VCaP (cell line): Measurements from ENCODE around the gene CUTA.
A peak's percentile ranks its signal among the peaks of the same experiment; 100 is the strongest.
"Not testable (repeated sequence)": the region's sequence is repeated elsewhere in the genome, so short reads cannot be mapped to it uniquely, and the experiment has no call there.

ENCODE experiments used
- H3K27ac ChIP-seq: fragments of 450-650 bp; 2 replicates; pipeline ENCODE4 v1.5.1; 2017
- CTCF ChIP-seq: fragments of 450-650 bp; conservative IDR thresholded peaks from 2 replicates; pipeline ENCODE4 v1.5.1; 2017; ENCODE audit warnings: mild to moderate bottlenecking, moderate library complexity

Gene CUTA

GRCh38 chr6:33405386-33405940 lies 12.4 kb downstream of the CUTA start:
- TF ChIP-seq CTCF, result no peak
- H3K27ac ChIP-seq, result peak overlapping the region; percentile 95

- no peak for TF ChIP-seq CTCF
- peak overlapping the region; percentile 95 for H3K27ac ChIP-seq
Measured at GRCh38 chr6:33404884-33405283, 13.0 kb downstream of the CUTA start.

- H3K27ac ChIP-seq, result not testable (repeated sequence)
Measured at GRCh38 chr6:33399881-33400280, 18.0 kb downstream of the CUTA start.

GRCh38 chr6:33398601-33399000 lies 19.3 kb downstream of the CUTA start:
- not testable (repeated sequence) for H3K27ac ChIP-seq

GRCh38 chr6:33397541-33397940 lies 20.4 kb downstream of the CUTA start:
- H3K27ac ChIP-seq, result no peak overlapping the region
- TF ChIP-seq CTCF, result no peak

GRCh38 chr6:33392979-33393378 lies 24.9 kb downstream of the CUTA start:
- H3K27ac ChIP-seq, result peak overlapping the region; percentile 89
- no peak for TF ChIP-seq CTCF

GRCh38 chr6:33392595-33392948 lies 25.3 kb downstream of the CUTA start:
- peak overlapping the region; percentile 89 for H3K27ac ChIP-seq
- TF ChIP-seq CTCF, result no peak

GRCh38 chr6:33391922-33392594 lies 25.8 kb downstream of the CUTA start:
- no peak for TF ChIP-seq CTCF
- peak overlapping the region; percentile 89 for H3K27ac ChIP-seq
